GM23338 (cell line): Measurements from ENCODE around the gene PDE4D.

Experiments
- CREB1 ChIP-seq: fragments of 250-450 bp; sonication (Bioruptor Pico); IDR thresholded peaks from 2 replicates; pipeline ENCODE4 v1.5.0; 2020; ENCODE audit warnings: low read depth, mild to moderate bottlenecking, moderate library complexity
- CTCF ChIP-seq, 2 experiments: fragments of 200-600 bp in 1 of 2; sonication (generic) in 1 of 2; conservative IDR thresholded peaks; 2 replicates each; pipeline versions ENCODE4 v1.5.1 to v1.6.1; 2016 to 2017; ENCODE audit warnings: antibody characterized with exemption in 2 of 2, low read depth in 2 of 2, mild to moderate bottlenecking in 2 of 2, moderate library complexity in 1 of 2
- ETS1 ChIP-seq: IDR thresholded peaks from 2 replicates; pipeline ENCODE4 v1.6.1; 2016; ENCODE audit warnings: antibody characterized with exemption
- EZH2 ChIP-seq: fragments of 200-600 bp; sonication (generic); IDR thresholded peaks from one replicate; pipeline ENCODE4 v1.8.0; 2017; ENCODE audit warnings: antibody characterized with exemption, mild to moderate bottlenecking, low read depth; ENCODE audit not compliant: unreplicated experiment
- EZH2phosphoT487 ChIP-seq: fragments of 200-600 bp; sonication (generic); IDR thresholded peaks from one replicate; pipeline ENCODE4 v1.8.1; 2018; ENCODE audit warnings: antibody characterized with exemption; ENCODE audit not compliant: unreplicated experiment
- JUNB ChIP-seq: IDR thresholded peaks from one replicate; pipeline ENCODE4 v1.6.1; 2016; ENCODE audit warnings: antibody characterized with exemption; ENCODE audit not compliant: unreplicated experiment
- NANOG ChIP-seq: IDR thresholded peaks from 2 replicates; pipeline ENCODE4 v1.6.1; 2016; ENCODE audit warnings: antibody characterized with exemption, borderline replicate concordance
- POLR2AphosphoS5 ChIP-seq: IDR thresholded peaks from 2 replicates; pipeline ENCODE4 v1.6.1; 2016; ENCODE audit warnings: antibody characterized with exemption, low read depth
- REST ChIP-seq: IDR thresholded peaks from one replicate; pipeline ENCODE4 v1.6.1; 2018; ENCODE audit warnings: antibody characterized with exemption; ENCODE audit not compliant: unreplicated experiment
- ZNF114 ChIP-seq: fragments of 250-450 bp; sonication (Bioruptor Pico); IDR thresholded peaks from 2 replicates; pipeline ENCODE4 v1.5.0; 2020; ENCODE audit warnings: mild to moderate bottlenecking, moderate library complexity

GRCh38 chr5:59660737-59661136 lies 232.8 kb downstream of the PDE4D start:
- TF ChIP-seq CTCF (conservative IDR thresholded peaks at IDR 0.05; ENCODE audit: low read depth in 2 of 2) (peak; percentile 57 to 64), POLR2AphosphoS5 (no peak), REST (no peak), CREB1 (CRISPR knock-in tag) (no peak), EZH2 (no peak), EZH2phosphoT487 (no peak), ZNF114 (no peak), JUNB (no peak), ETS1 (no peak), NANOG (no peak)
